Subcutaneous adipose tissue (tissue), 4 donors: ENCODE data around the gene TP63. TPM values are rescaled to one million over a fixed set of nuclear protein-coding genes. Genes with fewer than 3 reads are reported as not detected.

ENCODE experiments used
- CTCF ChIP-seq: fragments of 450-650 bp; IDR thresholded peaks from one replicate; pipeline ENCODE4 v1.5.1; 2016; ENCODE audit warnings: low read depth, mild to moderate bottlenecking, control low read depth, antibody characterized with exemption, moderate library complexity
- small RNA-seq: library from RNA; depleted of rRNA; stranded (forward); fragments of <200 nt; gene quantifications from one replicate; pipeline ENCODE3, GENCODE V24; 2016
- total RNA-seq, 4 donors: library from RNA; depleted of rRNA; stranded (reverse); fragments of >200 nt; gene quantifications; one replicate each; pipeline ENCODE4 v1.1.0, GENCODE V29; 2016

TP63 gene
- total RNA-seq, 4 donors from 2014 or later = 0.17 to 0.44 TPM; not detected in 2

GRCh38 chr3:189942948-189943347 lies 311.8 kb downstream of the TP63 start:
- TF ChIP-seq CTCF = no peak

DNA sequence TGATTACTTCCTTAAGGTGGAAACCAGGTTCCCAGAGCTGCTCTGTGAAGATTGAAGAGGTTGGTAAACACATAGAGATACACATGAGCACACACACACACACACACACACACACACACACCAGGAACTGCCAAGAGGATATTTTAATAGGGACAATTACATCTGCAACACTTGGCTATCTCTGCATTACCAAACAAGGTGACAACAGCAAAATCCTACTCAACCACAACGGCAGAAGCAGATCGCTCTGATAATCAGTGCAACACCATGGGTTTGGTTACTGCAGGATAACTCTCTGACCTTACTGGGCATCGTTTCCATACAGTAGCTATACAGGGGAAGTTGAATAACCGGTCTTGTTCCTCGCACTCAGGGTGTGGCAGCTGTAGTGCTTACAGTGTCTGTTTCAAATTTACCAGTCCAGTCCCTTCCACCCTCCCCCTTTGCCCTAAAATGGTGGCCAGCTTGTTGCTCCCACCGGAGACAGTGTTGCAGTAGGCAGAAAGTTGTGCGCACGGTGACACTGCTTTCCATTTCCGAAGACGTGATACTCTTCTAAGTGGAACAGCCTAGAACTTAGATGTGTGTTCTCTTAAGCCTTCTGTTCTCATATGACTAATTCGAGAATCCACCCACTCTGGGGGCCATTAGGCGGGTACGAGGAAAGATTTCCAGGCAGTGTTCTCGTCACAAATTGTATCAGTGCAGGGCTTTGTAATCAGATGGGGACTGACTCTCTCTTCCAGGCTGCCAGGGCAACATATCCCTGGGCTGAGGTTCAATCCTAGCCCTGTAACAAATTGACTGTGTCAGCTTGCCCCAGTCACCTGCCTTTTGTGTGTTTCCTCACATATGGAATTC lies 313.3 kb downstream of the TP63 start:
- no peak for TF ChIP-seq CTCF

DNA sequence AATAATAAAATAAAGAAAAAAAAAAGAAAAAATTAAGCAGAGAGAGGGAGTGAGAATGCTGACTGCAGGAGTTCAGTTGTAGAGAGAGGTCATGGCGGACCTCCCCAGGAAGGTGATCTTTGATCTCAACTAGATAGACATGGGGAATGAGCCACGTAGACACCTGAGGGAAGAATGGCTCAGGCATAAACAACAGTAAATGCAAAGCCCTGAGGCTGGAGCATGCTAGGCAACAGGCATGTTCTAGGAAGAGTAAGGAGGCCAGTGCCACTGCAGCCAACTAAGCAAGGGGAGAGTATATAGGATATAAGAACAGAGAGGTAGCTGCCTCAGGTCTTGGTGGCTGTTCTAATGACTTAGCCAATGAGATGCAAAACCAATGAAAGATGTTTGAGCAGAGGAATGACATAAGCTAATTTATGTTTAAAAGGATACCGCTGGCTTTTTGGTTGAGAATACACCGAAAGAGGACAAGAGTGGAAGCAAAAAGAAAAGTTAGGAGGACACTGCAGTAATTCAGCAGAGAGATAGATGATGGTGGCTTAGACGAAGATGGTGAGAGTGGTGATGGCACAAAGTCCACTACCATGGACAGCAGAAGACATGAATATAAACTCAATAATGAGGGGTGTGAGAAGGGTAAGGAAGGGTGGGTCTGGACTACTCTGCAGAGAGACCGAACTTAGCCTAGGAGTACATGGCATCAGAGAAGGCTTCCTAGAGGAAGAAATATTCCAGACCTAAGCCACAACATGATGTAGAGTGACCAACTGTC lies 314.9 kb downstream of the TP63 start:
- no peak for TF ChIP-seq CTCF

Small RNA genes within 50 kb of the gene (small RNA-seq; reads per million reads assigned to genes)
- not detected for gene AC078809.1
- gene MIR944 = not detected
